DND-41 (cell line): ENCODE measurements around the gene WDR5.

Source experiments
- CTCF ChIP-seq: IDR thresholded peaks from 2 replicates; pipeline ENCODE4 v1.5.1; 2012; ENCODE audit warnings: borderline replicate concordance, low read length, moderate library complexity, mild to moderate bottlenecking; ENCODE audit not compliant: poor library complexity, severe bottlenecking; ENCODE audit errors: extremely low read depth
- EZH2 ChIP-seq: IDR thresholded peaks from 3 replicates; pipeline ENCODE4 v1.6.1; 2012; ENCODE audit warnings: borderline replicate concordance, low read depth, mild to moderate bottlenecking, moderate library complexity, low read length, inconsistent platforms; ENCODE audit not compliant: severe bottlenecking

GRCh38 chr9:134195558-134195957 is 59.7 kb downstream of the WDR5 start:
- no peak for TF ChIP-seq CTCF
- TF ChIP-seq EZH2, result no peak
